GM12865 (cell line): ENCODE results near the gene RASAL1.

ENCODE experiments used
- DNase-seq: peaks from one replicate; pipeline ENCODE4 v3.0.0; 2010; ENCODE audit warnings: low read depth
- H3K4me3 ChIP-seq: 2 replicates; pipeline ENCODE4 v1.5.1; 2011; ENCODE audit warnings: mild to moderate bottlenecking, low read depth, low read length, control low read depth
- TF ChIP-seq, protein P1 (sequence below): IDR thresholded peaks from 2 replicates; pipeline ENCODE4 v1.5.1; 2011; ENCODE audit warnings: low read length, control low read depth, low read depth, inconsistent platforms; ENCODE audit not compliant: insufficient read depth; ENCODE audit errors: missing control alignments

Gene RASAL1

DNA sequence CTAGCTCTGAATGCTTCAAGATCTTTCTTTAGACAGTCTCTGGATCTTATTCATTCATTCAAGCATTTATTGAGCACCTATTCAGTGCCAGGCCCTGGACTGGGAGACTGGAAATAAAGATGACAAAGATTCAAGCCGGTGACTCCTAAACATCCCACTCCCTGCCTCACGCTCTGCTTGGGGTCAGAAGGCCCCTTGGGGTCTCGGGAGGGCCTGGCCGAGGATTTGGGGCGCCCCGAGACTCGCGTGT, 79.3 kb downstream of the RASAL1 start:
- H3K4me3 ChIP-seq = no peak overlapping the region
- no peak for DNase-seq
- TF ChIP-seq, protein P1, sequence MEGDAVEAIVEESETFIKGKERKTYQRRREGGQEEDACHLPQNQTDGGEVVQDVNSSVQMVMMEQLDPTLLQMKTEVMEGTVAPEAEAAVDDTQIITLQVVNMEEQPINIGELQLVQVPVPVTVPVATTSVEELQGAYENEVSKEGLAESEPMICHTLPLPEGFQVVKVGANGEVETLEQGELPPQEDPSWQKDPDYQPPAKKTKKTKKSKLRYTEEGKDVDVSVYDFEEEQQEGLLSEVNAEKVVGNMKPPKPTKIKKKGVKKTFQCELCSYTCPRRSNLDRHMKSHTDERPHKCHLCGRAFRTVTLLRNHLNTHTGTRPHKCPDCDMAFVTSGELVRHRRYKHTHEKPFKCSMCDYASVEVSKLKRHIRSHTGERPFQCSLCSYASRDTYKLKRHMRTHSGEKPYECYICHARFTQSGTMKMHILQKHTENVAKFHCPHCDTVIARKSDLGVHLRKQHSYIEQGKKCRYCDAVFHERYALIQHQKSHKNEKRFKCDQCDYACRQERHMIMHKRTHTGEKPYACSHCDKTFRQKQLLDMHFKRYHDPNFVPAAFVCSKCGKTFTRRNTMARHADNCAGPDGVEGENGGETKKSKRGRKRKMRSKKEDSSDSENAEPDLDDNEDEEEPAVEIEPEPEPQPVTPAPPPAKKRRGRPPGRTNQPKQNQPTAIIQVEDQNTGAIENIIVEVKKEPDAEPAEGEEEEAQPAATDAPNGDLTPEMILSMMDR = no peak

DNA sequence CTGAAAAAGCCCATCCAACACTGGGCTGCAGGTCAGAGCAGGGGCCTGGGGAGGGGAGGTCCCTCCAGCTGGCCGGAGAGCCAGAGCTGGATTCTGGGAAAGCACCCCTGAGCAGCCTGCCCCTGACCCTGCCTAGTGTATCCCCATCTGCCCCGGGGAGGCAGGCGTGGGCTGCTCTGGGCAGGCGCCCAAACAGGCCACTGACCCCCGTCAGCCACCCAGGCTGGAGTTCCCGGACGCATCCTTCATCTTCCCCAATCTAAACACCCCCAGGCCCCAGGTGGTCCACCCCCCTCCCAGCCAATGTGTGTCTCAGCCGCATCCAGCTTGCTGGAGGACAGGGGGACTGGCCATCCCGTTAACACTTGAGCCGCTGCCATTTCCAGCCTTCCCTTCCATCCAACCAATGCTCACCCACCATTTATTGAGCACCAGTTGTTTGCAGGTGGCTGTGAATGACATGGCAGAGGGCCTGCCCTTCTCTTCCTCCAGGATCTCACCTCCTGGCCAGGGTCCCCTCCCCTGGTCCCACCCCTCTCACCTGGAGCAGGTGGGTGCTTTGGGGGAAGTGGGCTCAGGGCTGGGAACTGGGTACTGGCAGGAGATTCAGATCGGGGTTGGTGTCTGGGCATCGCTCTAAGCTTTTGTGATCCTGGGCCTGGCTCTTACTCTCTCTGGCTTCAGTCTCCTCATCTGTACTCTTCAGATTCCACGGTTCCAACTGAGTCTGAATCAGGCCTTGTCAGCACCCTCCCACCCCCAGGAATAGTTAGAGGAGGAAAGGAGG, 79.8 kb downstream of the RASAL1 start:
- TF ChIP-seq, protein P1 = no peak
- DNase-seq = no peak
- H3K4me3 ChIP-seq = no peak overlapping the region

DNA sequence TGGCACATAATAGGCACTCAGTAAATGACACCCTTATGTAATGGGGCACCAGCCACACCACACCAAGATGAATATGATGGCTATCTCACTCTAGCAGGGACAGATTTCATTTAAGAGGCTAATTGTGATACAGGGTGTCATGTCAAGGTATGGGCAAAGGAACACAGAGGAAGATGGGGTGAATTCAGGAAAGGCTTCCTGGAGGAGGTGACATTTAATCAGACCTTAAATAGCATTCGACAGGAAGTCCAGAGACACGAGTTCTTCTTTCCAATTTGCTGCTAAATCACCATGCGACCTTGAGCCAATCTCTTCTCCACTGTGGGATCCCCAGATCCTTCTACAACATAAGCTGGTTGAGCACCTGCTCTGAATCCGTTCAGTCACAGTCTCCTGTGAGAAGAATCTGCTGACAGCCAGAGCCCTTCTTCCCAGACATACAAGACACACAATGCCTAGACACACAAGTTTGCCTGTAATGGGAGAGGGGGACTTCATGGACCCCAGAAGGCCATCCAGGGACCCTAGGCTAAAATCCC, 80.5 kb downstream of the RASAL1 start:
- H3K4me3 ChIP-seq = no peak overlapping the region
- no peak for DNase-seq
- TF ChIP-seq, protein P1 = no peak

DNA sequence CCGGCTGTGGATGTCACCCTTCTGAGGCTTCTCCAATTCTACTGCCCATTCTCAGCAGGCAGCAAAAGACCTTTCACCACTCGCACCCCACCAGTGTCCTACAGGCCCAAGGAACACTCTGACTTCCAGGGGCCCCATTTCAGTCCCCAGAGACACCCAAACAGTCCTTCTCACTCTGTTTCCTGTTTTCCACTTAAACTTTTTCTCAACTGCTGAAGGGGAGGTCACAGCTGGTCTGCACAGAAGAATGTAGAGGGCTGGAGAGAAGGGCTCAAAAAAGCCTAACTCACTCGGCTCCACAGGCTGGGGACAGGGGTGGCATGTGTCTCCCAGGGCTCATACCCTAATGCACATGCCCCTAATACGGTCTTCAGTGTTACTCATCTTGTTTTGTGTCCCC, 83.2 kb downstream of the RASAL1 start:
- DNase-seq = no peak
- TF ChIP-seq, protein P1 = no peak
- no peak overlapping the region for H3K4me3 ChIP-seq

DNA sequence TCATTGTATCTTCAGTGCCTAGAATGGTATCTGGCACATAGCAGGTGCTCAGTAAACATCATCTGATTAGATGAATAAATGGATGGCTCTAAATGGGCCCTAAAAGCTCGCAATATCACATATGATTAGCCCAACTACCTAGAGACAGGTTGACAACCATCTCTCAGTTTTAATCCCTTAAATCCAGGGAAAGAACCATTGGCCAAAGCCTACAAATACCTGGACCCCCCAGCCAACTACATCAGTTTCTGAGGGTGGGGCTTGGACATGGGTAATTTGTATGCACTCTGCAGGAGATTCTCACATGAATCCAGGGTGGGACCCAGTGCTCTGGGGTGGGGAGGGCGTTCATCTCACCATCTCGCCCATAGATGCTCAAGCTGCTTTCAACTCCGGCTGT, 83.8 kb downstream of the RASAL1 start:
- no peak overlapping the region for H3K4me3 ChIP-seq
- DNase-seq = no peak
- TF ChIP-seq, protein P1 = no peak

DNA sequence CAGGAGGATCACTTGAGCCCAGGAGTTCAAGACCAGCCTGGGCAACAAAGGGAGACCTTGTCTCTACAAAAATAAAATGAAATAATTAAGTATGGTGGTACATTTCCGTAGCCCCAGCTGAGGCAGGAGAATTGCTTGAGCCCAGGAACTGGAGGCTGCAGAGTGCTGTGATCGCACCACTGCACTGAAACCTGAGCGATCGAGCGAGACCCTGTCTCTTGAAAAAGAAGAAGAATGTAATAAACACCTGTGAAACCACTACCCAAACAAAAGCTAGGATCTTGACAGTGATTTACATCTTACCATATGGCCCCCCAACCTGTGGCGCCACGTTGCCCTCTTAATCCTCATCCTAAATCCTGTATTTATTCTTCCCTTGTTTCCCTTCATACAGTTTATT, 84.8 kb downstream of the RASAL1 start:
- DNase-seq = peak; percentile 37
- TF ChIP-seq, protein P1 = no peak
- H3K4me3 ChIP-seq = no peak overlapping the region
